Peyer's patch (tissue), 4 donors: ENCODE measurements around the gene NARF. TPM values are rescaled to one million over a fixed set of nuclear protein-coding genes. Genes with fewer than 3 reads are reported as not detected.

Source experiments
- DNase-seq, 3 donors: peaks; one replicate each; pipeline ENCODE4 v3.0.0-alpha.2; 2017 to 2019
- H3K27ac ChIP-seq, 4 donors: fragments of 200-600 bp; sonication (generic); one replicate each; pipeline ENCODE4 v1.5.1; 2016 to 2019
- H3K27me3 ChIP-seq, 2 donors: fragments of 200-600 bp; sonication (generic); one replicate each; pipeline ENCODE4 v1.5.1; 2019
- H3K36me3 ChIP-seq, 3 donors: fragments of 200-600 bp; sonication (generic); one replicate each; pipeline ENCODE4 v1.5.1; 2016 to 2019
- H3K4me1 ChIP-seq, 4 donors: fragments of 200-600 bp; sonication (generic); one replicate each; pipeline ENCODE4 v1.5.1; 2016 to 2019
- H3K4me3 ChIP-seq, 4 donors: fragments of 200-600 bp; sonication (generic); 1 replicate in 3 of 4; 2 replicates in 1 of 4; pipeline ENCODE4 v1.5.1; 2016 to 2019; ENCODE audit warnings: mild to moderate bottlenecking in 1 of 4
- H3K9me3 ChIP-seq, 4 donors: fragments of 200-600 bp; sonication (generic); one replicate each; pipeline ENCODE4 v1.5.1; 2016 to 2019; ENCODE audit warnings: mild to moderate bottlenecking in 1 of 4
- CTCF ChIP-seq, 6 experiments: fragments of 450-650 bp in 4 of 6; fragments of 200-600 bp in 2 of 6; sonication (generic) in 1 of 6; IDR thresholded peaks; one replicate each; pipeline ENCODE4 v1.5.1; 2017 to 2019; ENCODE audit warnings: antibody characterized with exemption in 6 of 6, mild to moderate bottlenecking in 3 of 6, moderate library complexity in 1 of 6
- POLR2A ChIP-seq, 2 donors: fragments of 450-650 bp; IDR thresholded peaks; one replicate each; pipeline ENCODE4 v1.5.1; 2017; ENCODE audit warnings: antibody characterized with exemption in 2 of 2, mild to moderate bottlenecking in 2 of 2, moderate library complexity in 2 of 2
- total RNA-seq, 4 donors: library from RNA; depleted of rRNA; stranded (reverse); fragments of >200 nt; gene quantifications; one replicate each; pipeline ENCODE4 v1.1.0, GENCODE V29; 2016

The NARF gene
- total RNA-seq, 4 donors from 2014 or later: 31.9 to 81.7 (median 52.0) TPM

- Histone ChIP-seq H3K36me3 (peaks cover 0 to 93% (median 0%) of the 10 kb centered on the region in 3 donors), H3K27me3 (no peaks in the 10 kb centered on the region), H3K9me3 (no peaks in the 10 kb centered on the region), H3K4me1 (no peaks in the 10 kb centered on the region), H3K27ac (no peak overlapping the region), H3K4me3 (no peak overlapping the region)
- no peak for TF ChIP-seq CTCF (IDR thresholded peaks at IDR 0.05)
- TF ChIP-seq POLR2A (IDR thresholded peaks at IDR 0.05): no peak
- no peak for DNase-seq
These were observed 6.6 kb downstream of the NARF start for GRCh38 chr17:82465023-82465603.

- Histone ChIP-seq H3K36me3 (peaks cover 0 to 86% (median 0%) of the 10 kb centered on the region in 3 donors), H3K4me3 (no peak overlapping the region), H3K27ac (no peak overlapping the region), H3K27me3 (no peaks in the 10 kb centered on the region), H3K4me1 (no peaks in the 10 kb centered on the region), H3K9me3 (no peaks in the 10 kb centered on the region)
- TF ChIP-seq POLR2A (IDR thresholded peaks at IDR 0.05) (no peak), CTCF (IDR thresholded peaks at IDR 0.05) (no peak)
- DNase-seq: no peak
These were observed 10.2 kb downstream of the NARF start for GRCh38 chr17:82468692-82469091.

GRCh38 chr17:82470065-82470464 lies 11.5 kb downstream of the NARF start:
- no peak for TF ChIP-seq POLR2A (IDR thresholded peaks at IDR 0.05)
- TF ChIP-seq CTCF (IDR thresholded peaks at IDR 0.05): no peak
- H3K36me3 ChIP-seq: peaks cover 0 to 86% (median 0%) of the 10 kb centered on the region in 3 donors

GRCh38 chr17:82474223-82475010 lies 15.9 kb downstream of the NARF start:
- Histone ChIP-seq H3K4me1 (no peaks in the 10 kb centered on the region), H3K27ac (no peak overlapping the region), H3K9me3 (no peaks in the 10 kb centered on the region), H3K36me3 (peaks cover 0 to 91% (median 0%) of the 10 kb centered on the region in 3 donors), H3K27me3 (no peaks in the 10 kb centered on the region), H3K4me3 (no peak overlapping the region)
- DNase-seq: no peak
- TF ChIP-seq CTCF (IDR thresholded peaks at IDR 0.05) (no peak), POLR2A (IDR thresholded peaks at IDR 0.05) (no peak)

More at GRCh38 chr17:82470065-82470464, 11.5 kb downstream of the NARF start:
- Histone ChIP-seq H3K4me3 (no peak overlapping the region), H3K9me3 (no peaks in the 10 kb centered on the region), H3K4me1 (no peaks in the 10 kb centered on the region), H3K27me3 (no peaks in the 10 kb centered on the region), H3K27ac (no peak overlapping the region)
- no peak for DNase-seq

GRCh38 chr17:82475458-82475857 lies 16.9 kb downstream of the NARF start:
- no peak overlapping the region for H3K27ac ChIP-seq
- TF ChIP-seq CTCF (IDR thresholded peaks at IDR 0.05): no peak
- no peaks in the 10 kb centered on the region for H3K27me3 ChIP-seq
- H3K4me1 ChIP-seq: no peaks in the 10 kb centered on the region
- peaks cover 0 to 91% (median 4%) of the 10 kb centered on the region in 3 donors for H3K36me3 ChIP-seq
- H3K9me3 ChIP-seq: no peaks in the 10 kb centered on the region
- H3K4me3 ChIP-seq: no peak overlapping the region
- no peak for DNase-seq
